ENCODE results near the gene AMOTL1. TPM values are rescaled to one million over a fixed set of nuclear protein-coding genes. Genes with fewer than 3 reads are reported as not detected.

Gene AMOTL1
- total RNA-seq, 4 donors from 2014 or later = 2.5 to 19.0 (median 7.2) TPM

DNA sequence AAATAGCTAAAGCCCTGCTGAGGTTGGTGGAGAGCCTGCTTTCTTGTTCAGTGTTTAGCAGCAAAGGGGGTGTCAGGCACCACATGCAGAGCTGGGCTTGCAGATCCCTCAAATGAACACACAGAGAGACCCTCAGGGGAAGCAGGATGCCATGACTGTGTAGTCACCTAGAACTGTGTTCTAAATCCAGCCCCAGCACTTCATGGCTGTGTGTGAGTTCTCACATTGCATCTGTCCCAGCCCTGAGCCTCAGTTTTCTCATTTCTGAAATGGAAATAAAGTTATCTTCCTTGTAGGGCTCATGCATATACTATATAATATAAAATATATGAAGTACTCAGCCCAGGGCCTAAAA, 158.1 kb downstream of the AMOTL1 start:
- no peaks in the 10 kb centered on the region for H3K27me3 ChIP-seq
- peaks cover 0 to 21% (median 0%) of the 10 kb centered on the region in 4 donors for H3K4me1 ChIP-seq
- peak overlapping the region in 3 of 4 donors; percentile 33 to 77 (median 55) for H3K27ac ChIP-seq
- TF ChIP-seq POLR2A (IDR thresholded peaks at IDR 0.05) = no peak
- TF ChIP-seq, protein P1, sequence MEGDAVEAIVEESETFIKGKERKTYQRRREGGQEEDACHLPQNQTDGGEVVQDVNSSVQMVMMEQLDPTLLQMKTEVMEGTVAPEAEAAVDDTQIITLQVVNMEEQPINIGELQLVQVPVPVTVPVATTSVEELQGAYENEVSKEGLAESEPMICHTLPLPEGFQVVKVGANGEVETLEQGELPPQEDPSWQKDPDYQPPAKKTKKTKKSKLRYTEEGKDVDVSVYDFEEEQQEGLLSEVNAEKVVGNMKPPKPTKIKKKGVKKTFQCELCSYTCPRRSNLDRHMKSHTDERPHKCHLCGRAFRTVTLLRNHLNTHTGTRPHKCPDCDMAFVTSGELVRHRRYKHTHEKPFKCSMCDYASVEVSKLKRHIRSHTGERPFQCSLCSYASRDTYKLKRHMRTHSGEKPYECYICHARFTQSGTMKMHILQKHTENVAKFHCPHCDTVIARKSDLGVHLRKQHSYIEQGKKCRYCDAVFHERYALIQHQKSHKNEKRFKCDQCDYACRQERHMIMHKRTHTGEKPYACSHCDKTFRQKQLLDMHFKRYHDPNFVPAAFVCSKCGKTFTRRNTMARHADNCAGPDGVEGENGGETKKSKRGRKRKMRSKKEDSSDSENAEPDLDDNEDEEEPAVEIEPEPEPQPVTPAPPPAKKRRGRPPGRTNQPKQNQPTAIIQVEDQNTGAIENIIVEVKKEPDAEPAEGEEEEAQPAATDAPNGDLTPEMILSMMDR (IDR thresholded peaks at IDR 0.05) = no peak
- H3K4me3 ChIP-seq = no peak overlapping the region
- no peaks in the 10 kb centered on the region for H3K36me3 ChIP-seq
- no peak for DNase-seq
- H3K9me3 ChIP-seq = no peaks in the 10 kb centered on the region

Other genes with a start within 250 kb of the AMOTL1 start
- gene FUT4, start 224.4 kb upstream of the AMOTL1 start, total RNA-seq = 10 to 100 TPM in 3 of 4 donors, 1 to 10 TPM in 1; 9.1 to 34.3 (median 25.4) TPM
- 10 to 100 TPM in 3 of 4 donors, 1 to 10 TPM in 1; 5.0 to 20.4 (median 14.5) TPM for gene PIWIL4, start 201.0 kb upstream of the AMOTL1 start, total RNA-seq
- gene CWC15, start 205.2 kb downstream of the AMOTL1 start, total RNA-seq = 10 to 100 TPM; 34.7 to 66.8 (median 44.4) TPM
- gene KDM4D, start 205.4 kb downstream of the AMOTL1 start, total RNA-seq = under 1 TPM in 1 of 4 donors, not detected in 3; 0.54 TPM